ENCODE data around the gene SDF4.
A peak's percentile ranks its signal among the peaks of the same experiment; 100 is the strongest.

The SDF4 gene, protein sequence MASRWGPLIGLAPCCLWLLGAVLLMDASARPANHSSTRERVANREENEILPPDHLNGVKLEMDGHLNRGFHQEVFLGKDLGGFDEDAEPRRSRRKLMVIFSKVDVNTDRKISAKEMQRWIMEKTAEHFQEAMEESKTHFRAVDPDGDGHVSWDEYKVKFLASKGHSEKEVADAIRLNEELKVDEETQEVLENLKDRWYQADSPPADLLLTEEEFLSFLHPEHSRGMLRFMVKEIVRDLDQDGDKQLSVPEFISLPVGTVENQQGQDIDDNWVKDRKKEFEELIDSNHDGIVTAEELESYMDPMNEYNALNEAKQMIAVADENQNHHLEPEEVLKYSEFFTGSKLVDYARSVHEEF

DNA sequence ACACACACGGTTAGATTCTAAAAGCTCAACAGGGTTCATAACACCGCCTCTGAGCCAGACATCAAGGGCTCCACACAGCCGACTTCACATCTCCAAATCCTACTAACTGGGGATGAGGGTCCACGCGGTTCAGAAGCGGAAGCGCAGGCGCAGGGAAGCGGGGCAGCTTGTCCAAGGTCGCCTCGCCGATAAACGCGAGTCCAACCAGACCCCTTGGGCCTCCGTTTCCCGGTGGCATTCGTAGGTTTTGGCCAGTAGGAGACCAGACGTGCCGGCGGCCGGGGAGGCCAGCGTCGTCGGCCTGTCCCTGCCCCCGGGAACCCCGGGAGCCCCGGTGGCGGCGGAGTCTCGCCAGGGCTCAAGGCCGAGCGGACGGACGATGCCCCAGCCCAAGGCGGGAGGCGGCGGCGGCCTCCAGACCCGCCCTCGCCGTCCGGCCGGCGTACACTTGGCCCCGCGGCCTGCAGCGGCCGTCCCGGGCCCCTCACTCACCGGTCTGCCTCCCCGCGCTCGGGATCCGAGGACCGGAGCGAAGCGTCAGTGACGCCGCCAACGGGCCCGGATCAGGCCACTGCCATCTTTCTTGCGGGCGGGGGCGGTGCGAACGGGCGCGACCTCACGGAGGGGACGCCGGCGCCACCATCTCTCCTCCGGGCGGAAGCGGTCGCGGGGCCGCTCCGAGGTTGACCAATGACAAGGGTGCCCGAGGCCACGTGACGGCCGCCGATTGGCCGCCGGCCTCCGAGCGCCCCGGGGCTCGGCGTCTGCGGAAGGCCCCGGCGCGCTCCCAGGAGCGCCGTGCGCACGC is at the start of gene SDF4:
TSS of gene SDF4 (minus strand) at position 602 of the 808 bp plus-strand sequence. CDS start 3,229 bp downstream, outside the sequence.
- DNase-seq: peak; percentile 93
- in situ Hi-C loops (cut with HindIII; ENCODE audit: low pct_ligation_motif_present, low pct_unique_long_range_greater_than_20kb, low sequenced_read_pairs): no loop called here

DNA sequence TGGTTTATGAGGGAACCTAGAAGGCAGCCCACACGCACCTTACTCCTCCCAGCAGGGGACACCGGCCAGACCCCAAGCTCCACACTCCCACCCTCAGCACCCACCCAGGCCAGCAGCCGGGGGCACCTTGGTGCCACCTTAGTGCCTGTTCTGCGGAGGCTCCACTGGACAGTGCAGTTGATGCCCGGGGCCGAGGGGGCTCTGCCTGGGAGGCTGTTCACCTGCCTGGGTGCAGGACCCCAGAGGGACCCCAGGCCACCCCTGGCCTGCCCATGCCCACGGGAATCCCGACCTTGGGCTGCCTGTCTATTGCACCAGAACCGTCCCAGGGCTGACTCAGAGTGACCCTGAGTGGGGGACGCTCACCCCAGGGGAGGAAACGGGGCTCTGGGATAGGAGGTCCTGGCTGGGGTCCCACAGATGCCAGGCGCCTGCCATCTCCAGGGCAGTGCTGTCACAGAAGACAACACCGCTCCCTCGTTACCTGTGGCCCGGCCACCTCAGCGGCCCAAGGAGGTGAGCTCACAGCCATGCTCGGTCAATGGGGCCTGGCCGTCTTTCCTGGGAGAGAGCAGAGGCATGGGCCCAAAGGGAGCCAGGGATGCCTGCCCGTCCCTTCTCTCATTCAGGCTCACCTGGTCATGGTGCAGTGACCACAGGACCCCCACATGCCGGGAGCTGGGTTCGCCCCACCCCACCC is 49.1 kb upstream of the SDF4 start:
- in situ Hi-C loops (cut with HindIII; ENCODE audit: low pct_ligation_motif_present, low pct_unique_long_range_greater_than_20kb, low sequenced_read_pairs): no loop called here
- DNase-seq: no peak

DNA sequence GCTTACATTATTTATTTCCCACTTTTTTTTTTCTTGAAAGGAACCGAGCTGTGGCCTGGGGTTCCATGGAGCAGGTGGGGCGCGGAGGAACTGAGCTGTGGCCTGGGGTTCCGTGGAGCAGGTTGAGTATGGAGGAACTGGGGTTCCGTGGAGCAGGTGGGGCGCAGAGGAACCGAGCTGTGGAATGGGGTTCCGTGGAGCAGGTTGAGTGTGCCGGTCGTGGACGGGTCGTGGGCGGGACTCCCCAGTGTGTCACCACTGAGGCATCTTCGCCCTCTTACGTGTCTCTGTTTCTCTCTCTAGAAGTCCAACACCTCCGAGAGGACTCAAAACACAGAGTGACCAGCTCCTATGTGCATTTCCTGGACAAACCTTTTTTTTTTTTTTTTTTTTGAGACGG is 47.2 kb upstream of the SDF4 start:
- in situ Hi-C loops (cut with HindIII; ENCODE audit: low pct_ligation_motif_present, low pct_unique_long_range_greater_than_20kb, low sequenced_read_pairs): no loop called here
- no peak for DNase-seq

GRCh38 chr1:1278620-1279019 is 46.8 kb upstream of the SDF4 start:
- DNase-seq: no peak
- in situ Hi-C loops (cut with HindIII; ENCODE audit: low pct_ligation_motif_present, low pct_unique_long_range_greater_than_20kb, low sequenced_read_pairs): no loop called here

DNA sequence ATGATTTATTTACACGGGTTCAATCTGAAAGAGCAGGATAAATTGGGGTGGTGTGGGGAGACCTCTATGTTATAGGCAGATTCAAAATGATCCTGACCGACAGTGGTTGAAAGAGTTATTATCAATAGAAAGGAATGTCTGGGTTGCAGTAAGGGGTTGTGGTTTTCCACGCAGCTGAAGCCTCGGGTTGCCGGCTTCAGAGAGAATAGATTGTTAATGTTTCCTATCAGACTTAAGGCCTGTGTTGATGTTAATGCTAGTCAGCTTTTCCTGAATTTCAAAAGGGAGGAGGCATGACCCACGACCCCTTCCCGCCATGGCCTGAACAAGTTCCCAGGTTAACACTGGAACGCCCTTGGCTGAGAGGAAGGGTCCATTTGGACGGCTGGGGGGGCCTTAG is 44.0 kb upstream of the SDF4 start:
- in situ Hi-C loops (cut with HindIII; ENCODE audit: low pct_ligation_motif_present, low pct_unique_long_range_greater_than_20kb, low sequenced_read_pairs): no loop called here
- DNase-seq: no peak

DNA sequence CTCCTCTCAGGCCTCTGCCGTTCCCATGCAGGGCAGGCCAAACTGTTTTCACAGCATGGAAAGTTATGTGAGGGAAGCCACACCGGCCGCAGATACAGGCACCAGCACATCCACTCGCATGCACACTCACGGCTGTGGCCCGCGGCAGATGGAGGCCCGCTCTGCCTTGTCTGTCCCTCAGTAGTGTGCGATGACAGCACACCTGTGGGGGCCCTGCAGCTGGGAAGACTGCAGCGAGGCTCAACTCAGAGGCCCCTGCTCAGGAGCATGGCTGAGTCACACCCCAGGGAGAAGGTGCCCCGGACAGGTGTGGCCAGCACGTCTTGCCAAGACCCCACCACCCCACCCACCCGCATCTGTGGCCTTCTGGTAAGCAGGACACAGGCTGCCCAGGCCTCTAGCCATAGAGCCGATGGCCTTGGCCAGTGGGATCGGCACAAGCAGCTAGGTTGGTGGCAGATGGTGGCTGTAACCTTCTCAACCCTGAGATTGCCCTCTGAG is 43.2 kb upstream of the SDF4 start:
- in situ Hi-C loops (cut with HindIII; ENCODE audit: low pct_ligation_motif_present, low pct_unique_long_range_greater_than_20kb, low sequenced_read_pairs): no loop called here

GRCh38 chr1:1274299-1274930 is 42.6 kb upstream of the SDF4 start:
- no peak for DNase-seq
- in situ Hi-C loops (cut with HindIII; ENCODE audit: low pct_ligation_motif_present, low pct_unique_long_range_greater_than_20kb, low sequenced_read_pairs): no loop called here

More for the DNA sequence above, 43.2 kb upstream of the SDF4 start:
- DNase-seq: no peak

DNA sequence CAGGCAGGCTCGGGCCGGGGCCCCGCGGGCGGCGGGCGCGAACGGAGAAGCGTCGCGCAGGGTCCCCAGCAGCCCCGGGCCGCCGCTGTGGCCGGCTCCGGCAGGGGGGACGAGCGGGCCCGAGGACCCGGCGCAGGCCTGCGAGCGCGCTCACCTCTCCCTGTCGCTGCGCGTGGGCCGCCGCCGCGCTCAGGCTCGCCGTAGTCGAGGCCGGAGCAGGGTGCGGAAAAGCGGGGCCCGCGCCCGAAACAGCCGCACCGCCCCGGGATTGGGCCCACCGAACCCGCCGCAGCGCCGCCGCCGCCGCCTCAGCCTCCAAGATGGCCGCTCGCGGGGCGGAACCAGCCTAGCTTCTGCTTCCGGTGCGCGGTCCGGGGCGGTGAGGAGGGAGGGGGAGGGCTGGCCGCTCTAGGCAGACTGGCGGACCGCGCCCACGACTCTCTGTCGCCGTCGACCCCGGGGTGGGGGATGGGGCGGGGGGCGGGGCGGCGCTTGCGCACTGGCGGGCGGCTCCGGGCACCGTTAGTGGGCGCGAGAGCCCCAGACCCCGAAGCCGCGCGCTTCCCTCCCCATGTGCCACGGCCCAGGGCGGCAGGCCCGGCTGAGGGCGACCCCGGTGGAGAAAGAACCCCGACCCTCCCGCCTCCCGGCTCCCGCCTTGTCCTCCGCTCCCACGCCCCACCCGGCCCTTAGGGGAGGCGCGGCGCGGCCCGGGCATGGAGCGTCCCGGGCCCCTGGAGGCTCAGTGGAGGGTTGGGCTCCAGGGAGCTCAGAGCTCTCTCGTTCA is 41.9 kb upstream of the SDF4 start, which contains the start of gene UBE2J2:
TSS of gene UBE2J2 (minus strand) at position 343 of the 787 bp plus-strand sequence. CDS start 5,862 bp downstream, outside the sequence.
- peak; percentile 86 for DNase-seq
- in situ Hi-C loops (cut with HindIII; ENCODE audit: low pct_ligation_motif_present, low pct_unique_long_range_greater_than_20kb, low sequenced_read_pairs): no loop called here

DNA sequence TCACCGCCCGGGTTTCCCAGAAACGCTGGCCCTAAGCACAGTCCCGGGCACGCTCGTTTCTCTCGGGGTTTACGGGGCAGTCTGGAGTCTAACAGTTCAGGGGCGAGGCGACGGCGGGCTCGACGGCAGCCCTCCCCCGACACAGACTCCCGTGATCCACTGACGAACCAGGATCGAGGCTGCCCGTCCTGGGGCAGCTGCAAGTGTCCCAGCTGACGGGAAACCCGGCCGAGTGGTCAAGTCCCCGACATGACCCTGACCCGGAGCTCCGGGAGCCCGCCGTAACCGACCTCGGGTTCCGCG is 41.4 kb upstream of the SDF4 start:
- DNase-seq: no peak
- in situ Hi-C loops (cut with HindIII; ENCODE audit: low pct_ligation_motif_present, low pct_unique_long_range_greater_than_20kb, low sequenced_read_pairs): no loop called here

DNA sequence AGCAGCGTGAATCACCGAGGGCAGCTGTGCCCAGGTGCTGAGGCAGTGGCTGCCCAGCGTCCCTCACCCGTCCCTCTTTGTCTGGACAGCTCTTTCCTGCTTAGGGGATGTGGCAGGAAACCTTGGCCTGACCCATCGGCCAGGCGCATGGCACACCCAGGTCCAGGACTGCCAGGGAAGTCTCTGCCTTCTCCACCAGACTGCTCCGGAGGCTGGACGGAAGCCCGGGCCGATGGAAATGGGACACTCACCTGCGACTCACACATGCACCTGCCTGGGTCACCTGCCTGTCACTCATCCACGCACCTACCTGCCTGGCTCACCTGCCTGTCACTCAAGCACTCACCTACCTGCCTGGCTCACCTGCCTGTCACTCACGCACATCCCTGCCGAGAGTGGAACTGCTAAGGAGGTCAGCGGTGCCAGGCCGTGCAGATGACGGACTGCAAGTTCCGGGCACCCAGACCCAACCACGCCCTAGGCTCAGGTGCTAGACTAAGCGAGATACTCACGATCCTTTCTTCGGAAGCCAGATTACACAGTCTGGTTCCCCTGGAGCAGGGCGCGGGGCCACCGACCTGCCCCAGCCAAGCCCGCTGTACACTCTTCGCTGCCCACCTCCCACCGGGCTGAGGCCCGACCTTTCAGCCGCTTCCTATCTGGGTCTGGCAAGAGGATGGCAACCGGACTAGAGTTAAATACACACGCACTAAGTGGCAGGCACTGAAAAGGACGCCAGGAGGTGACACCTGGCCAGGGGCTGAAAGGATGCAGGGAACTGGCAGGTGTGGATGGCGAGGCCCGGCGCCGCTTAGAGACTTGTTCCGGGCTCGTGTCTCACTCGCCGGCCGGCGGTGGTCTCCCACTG is 40.8 kb upstream of the SDF4 start:
- in situ Hi-C loops (cut with HindIII; ENCODE audit: low pct_ligation_motif_present, low pct_unique_long_range_greater_than_20kb, low sequenced_read_pairs): no loop called here

DNA sequence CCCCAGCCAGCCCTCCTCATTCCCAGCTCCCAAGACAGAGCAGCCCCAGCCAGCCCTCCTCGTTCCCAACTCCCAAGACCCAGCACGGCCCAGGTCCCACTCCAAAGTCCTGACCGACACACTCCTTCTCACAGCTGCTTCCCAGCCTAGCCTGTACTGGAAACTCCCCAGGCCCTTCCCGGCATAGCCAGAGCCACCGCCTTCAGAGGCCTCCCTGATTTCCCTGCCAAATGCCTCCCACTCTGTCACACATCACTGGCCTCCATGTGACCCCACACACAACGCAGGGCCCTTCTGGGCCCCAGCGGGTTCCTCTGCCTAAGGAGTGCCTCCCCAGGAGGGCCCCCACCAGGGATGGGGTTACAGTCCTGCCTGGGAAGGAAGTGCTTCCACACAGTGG is 39.0 kb upstream of the SDF4 start:
- in situ Hi-C loops (cut with HindIII; ENCODE audit: low pct_ligation_motif_present, low pct_unique_long_range_greater_than_20kb, low sequenced_read_pairs): no loop called here
- DNase-seq: no peak

More for the DNA sequence above, 40.8 kb upstream of the SDF4 start:
- no peak for DNase-seq

DNA sequence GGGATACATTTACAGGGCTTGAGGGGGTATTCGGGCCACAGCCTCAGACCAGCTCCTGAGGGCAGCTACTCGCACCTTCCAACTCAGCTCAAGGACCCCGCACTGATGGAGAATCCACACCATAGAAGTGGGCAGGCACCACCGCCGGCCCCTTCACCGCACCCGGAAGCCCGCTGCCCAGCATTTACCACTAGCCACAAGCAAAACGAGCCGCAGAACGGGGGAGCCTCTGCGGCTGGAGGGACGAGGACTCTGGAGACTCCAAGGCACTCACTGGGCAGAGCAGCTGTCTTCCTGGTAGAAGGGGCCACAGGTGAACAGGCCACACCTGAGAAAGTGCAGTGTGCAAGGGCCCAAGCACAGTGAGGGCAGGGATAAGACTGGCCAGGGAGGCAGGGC is 36.5 kb upstream of the SDF4 start:
- in situ Hi-C loops (cut with HindIII; ENCODE audit: low pct_ligation_motif_present, low pct_unique_long_range_greater_than_20kb, low sequenced_read_pairs): no loop called here
- no peak for DNase-seq

GRCh38 chr1:1267488-1268283 is 35.9 kb upstream of the SDF4 start:
- in situ Hi-C loops (cut with HindIII; ENCODE audit: low pct_ligation_motif_present, low pct_unique_long_range_greater_than_20kb, low sequenced_read_pairs): no loop called here

GRCh38 chr1:1264868-1265272 is 33.1 kb upstream of the SDF4 start:
- DNase-seq: peak; percentile 80
- in situ Hi-C loops (cut with HindIII; ENCODE audit: low pct_ligation_motif_present, low pct_unique_long_range_greater_than_20kb, low sequenced_read_pairs): no loop called here

More at GRCh38 chr1:1267488-1268283, 35.9 kb upstream of the SDF4 start:
- DNase-seq: no peak

GRCh38 chr1:1264026-1264425 is 32.2 kb upstream of the SDF4 start:
- no peak for DNase-seq
- in situ Hi-C loops (cut with HindIII; ENCODE audit: low pct_ligation_motif_present, low pct_unique_long_range_greater_than_20kb, low sequenced_read_pairs): no loop called here

DNA sequence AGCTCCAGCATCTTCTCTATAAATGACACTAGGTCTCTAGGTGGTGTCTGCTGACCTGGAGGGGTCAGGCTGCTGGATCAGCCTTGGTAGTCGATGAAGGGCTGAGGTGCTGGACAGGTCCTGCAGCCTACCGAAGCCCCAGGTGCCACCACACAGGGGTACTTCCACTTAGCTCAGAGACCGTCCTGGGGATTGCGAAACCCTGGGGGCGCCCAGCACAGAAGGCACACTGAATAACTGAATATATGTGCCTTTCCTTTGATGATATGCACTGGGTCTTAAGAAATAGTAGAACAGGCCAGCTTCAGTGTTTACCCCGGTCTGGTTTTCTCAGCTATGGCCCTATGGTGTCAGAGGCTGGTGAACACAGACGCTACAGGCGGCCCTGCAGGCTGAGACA is 31.0 kb upstream of the SDF4 start:
- in situ Hi-C loops (cut with HindIII; ENCODE audit: low pct_ligation_motif_present, low pct_unique_long_range_greater_than_20kb, low sequenced_read_pairs): no loop called here
- DNase-seq: no peak
